ENCODE results near the gene MRM2. TPM values are rescaled to one million over a fixed set of nuclear protein-coding genes. Genes with fewer than 3 reads are reported as not detected.

MRM2 gene
- total RNA-seq, 4 donors from 2014 or later = 8.1 to 19.0 (median 13.0) TPM

- Histone ChIP-seq H3K4me3 (no peak overlapping the region), H3K4me1 (peaks cover 0 to 5% (median 3%) of the 10 kb centered on the region in 4 donors), H3K36me3 (peaks cover 0 to 8% (median 0%) of the 10 kb centered on the region in 3 donors), H3K9me3 (no peaks in the 10 kb centered on the region), H3K27ac (no peak overlapping the region), H3K27me3 (no peaks in the 10 kb centered on the region)
- TF ChIP-seq CTCF (IDR thresholded peaks at IDR 0.05) = no peak
- TF ChIP-seq POLR2A (IDR thresholded peaks at IDR 0.05) = no peak
- no peak for DNase-seq
Observed at GRCh38 chr7:2254429-2255144, 12.6 kb upstream of the MRM2 start.

- DNase-seq = no peak
- TF ChIP-seq POLR2A (IDR thresholded peaks at IDR 0.05) = no peak
- TF ChIP-seq CTCF (IDR thresholded peaks at IDR 0.05) = no peak
- no peaks in the 10 kb centered on the region for H3K27me3 ChIP-seq
- H3K4me1 ChIP-seq = peaks cover 0 to 11% (median 3%) of the 10 kb centered on the region in 4 donors
- H3K9me3 ChIP-seq = no peaks in the 10 kb centered on the region
- H3K27ac ChIP-seq = no peak overlapping the region
- no peak overlapping the region for H3K4me3 ChIP-seq
- peaks cover 0 to 8% (median 0%) of the 10 kb centered on the region in 3 donors for H3K36me3 ChIP-seq
Observed at GRCh38 chr7:2253525-2254244, 11.7 kb upstream of the MRM2 start.

GRCh38 chr7:2253021-2253420 is 11.0 kb upstream of the MRM2 start:
- DNase-seq = no peak
- Histone ChIP-seq H3K27ac (no peak overlapping the region), H3K4me3 (no peak overlapping the region), H3K27me3 (no peaks in the 10 kb centered on the region), H3K4me1 (peaks cover 0 to 13% (median 3%) of the 10 kb centered on the region in 4 donors), H3K36me3 (peaks cover 0 to 8% (median 0%) of the 10 kb centered on the region in 3 donors), H3K9me3 (no peaks in the 10 kb centered on the region)
- TF ChIP-seq CTCF (IDR thresholded peaks at IDR 0.05) = no peak
- TF ChIP-seq POLR2A (IDR thresholded peaks at IDR 0.05) = no peak

- no peak for TF ChIP-seq POLR2A (IDR thresholded peaks at IDR 0.05)
- TF ChIP-seq CTCF (IDR thresholded peaks at IDR 0.05) = no peak
- Histone ChIP-seq H3K36me3 (peaks cover 0 to 2% (median 0%) of the 10 kb centered on the region in 3 donors), H3K27ac (no peak overlapping the region), H3K9me3 (no peaks in the 10 kb centered on the region), H3K4me3 (no peak overlapping the region), H3K4me1 (peaks cover 0 to 13% (median 3%) of the 10 kb centered on the region in 4 donors), H3K27me3 (no peaks in the 10 kb centered on the region)
- DNase-seq = no peak
Observed at GRCh38 chr7:2251841-2252771, 10.1 kb upstream of the MRM2 start.

- H3K27ac ChIP-seq = no peak overlapping the region
- no peak for TF ChIP-seq POLR2A (IDR thresholded peaks at IDR 0.05)
- TF ChIP-seq CTCF (IDR thresholded peaks at IDR 0.05) = no peak
- peaks cover 0 to 13% (median 3%) of the 10 kb centered on the region in 4 donors for H3K4me1 ChIP-seq
- H3K36me3 ChIP-seq = no peaks in the 10 kb centered on the region
- H3K4me3 ChIP-seq = no peak overlapping the region
- no peaks in the 10 kb centered on the region for H3K27me3 ChIP-seq
- no peak for DNase-seq
- no peaks in the 10 kb centered on the region for H3K9me3 ChIP-seq
Observed at GRCh38 chr7:2251381-2251780, 9.4 kb upstream of the MRM2 start.

Measured in Peyer's patch (tissue), 4 donors.